Hepatocyte (in vitro differentiated cells): ENCODE results near the gene ZBTB7A. TPM values are rescaled to one million over a fixed set of nuclear protein-coding genes. Genes with fewer than 3 reads are reported as not detected.

Experiments used
- DNase-seq: peaks from one replicate; pipeline ENCODE4 v3.0.0-alpha.2; 2016; ENCODE audit warnings: low spot score
- H2AFZ ChIP-seq: fragments of 200-600 bp; sonication (generic); 2 replicates; pipeline ENCODE4 v1.6.0; 2016; ENCODE audit warnings: antibody characterized with exemption, mild to moderate bottlenecking
- H3K27ac ChIP-seq: fragments of 200-600 bp; sonication (generic); 2 replicates; pipeline ENCODE4 v1.5.1; 2016; ENCODE audit warnings: mild to moderate bottlenecking
- H3K27me3 ChIP-seq: fragments of 200-600 bp; sonication (generic); 2 replicates; pipeline ENCODE4 v1.6.1; 2016
- H3K36me3 ChIP-seq: fragments of 200-600 bp; sonication (generic); replicated peaks from 2 replicates; pipeline ENCODE4 v1.5.1; 2016; ENCODE audit warnings: low read depth; ENCODE audit not compliant: insufficient read depth
- H3K4me1 ChIP-seq: fragments of 200-600 bp; sonication (generic); 2 replicates; pipeline ENCODE4 v1.5.1; 2016; ENCODE audit warnings: mild to moderate bottlenecking, moderate library complexity; ENCODE audit not compliant: insufficient read depth
- H3K4me2 ChIP-seq: fragments of 200-600 bp; sonication (generic); 2 replicates; pipeline ENCODE4 v1.6.0; 2016
- H3K4me3 ChIP-seq: fragments of 200-600 bp; sonication (generic); 2 replicates; pipeline ENCODE4 v1.5.1; 2016; ENCODE audit warnings: mild to moderate bottlenecking
- H3K79me2 ChIP-seq: fragments of 200-600 bp; sonication (generic); 2 replicates; pipeline ENCODE4 v1.6.0; 2017; ENCODE audit warnings: mild to moderate bottlenecking
- H3K9me2 ChIP-seq: fragments of 200-600 bp; sonication (generic); replicated peaks from 2 replicates; pipeline ENCODE4 v1.6.0; 2017; ENCODE audit warnings: mild to moderate bottlenecking; ENCODE audit not compliant: insufficient read depth
- H3K9me3 ChIP-seq: fragments of 200-600 bp; sonication (generic); 2 replicates; pipeline ENCODE4 v1.5.1; 2016; ENCODE audit warnings: low read depth, mild to moderate bottlenecking
- H4K20me1 ChIP-seq: fragments of 200-600 bp; sonication (generic); 2 replicates; pipeline ENCODE4 v1.6.0; 2016; ENCODE audit warnings: mild to moderate bottlenecking; ENCODE audit not compliant: insufficient read depth, poor library complexity, severe bottlenecking
- CTCF ChIP-seq: fragments of 200-600 bp; sonication (generic); IDR thresholded peaks from 2 replicates; pipeline ENCODE4 v1.5.1; 2016; ENCODE audit warnings: antibody characterized with exemption, mild to moderate bottlenecking; ENCODE audit not compliant: poor library complexity
- EZH2 ChIP-seq: fragments of 200-600 bp; sonication (generic); IDR thresholded peaks from 2 replicates; pipeline ENCODE4 v1.6.1; 2016; ENCODE audit warnings: antibody characterized with exemption, mild to moderate bottlenecking, borderline replicate concordance
- EZH2phosphoT487 ChIP-seq: fragments of 200-600 bp; sonication (generic); IDR thresholded peaks from one replicate; pipeline ENCODE4 v1.6.1; 2018; ENCODE audit warnings: antibody characterized with exemption, mild to moderate bottlenecking, low read depth, moderate library complexity; ENCODE audit not compliant: unreplicated experiment, severe bottlenecking
- WGBS: methylation state at CpG from one replicate; pipeline ENCODE4 v1.1.6; 2016; ENCODE audit warnings: low lambda C conversion rate; ENCODE audit errors: missing lambda C conversion rate; 5-methylcytosine and 5-hydroxymethylcytosine counted together
- polyA plus RNA-seq: library from polyadenylated mRNA; unstranded; fragments of >200 nt; fragmentation: Nextera tagmentation; extraction: Ambion mirVana; gene quantifications from 2 replicates; pipeline ENCODE4 v1.2.1, GENCODE V29; 2016
- total RNA-seq: library from RNA; depleted of rRNA; stranded (reverse); fragments of >200 nt; gene quantifications from 2 replicates; pipeline ENCODE4 v1.2.3, GENCODE V29; 2014

ZBTB7A gene
- total and polyA plus RNA-seq, 2 experiments from 2014 or later: 23.3 to 46.1 TPM

GRCh38 chr19:4035018-4035566, 31.6 kb downstream of the ZBTB7A start:
- H3K27me3 ChIP-seq: no peaks in the 10 kb centered on the region
- TF ChIP-seq CTCF (no peak), EZH2 (no peak), EZH2phosphoT487 (no peak)

GRCh38 chr19:4034048-4035017, 32.4 kb downstream of the ZBTB7A start:
- Histone ChIP-seq H3K79me2 (no peaks in the 10 kb centered on the region), H3K9me3 (no peaks in the 10 kb centered on the region), H4K20me1 (no peaks in the 10 kb centered on the region), H3K36me3 (no peaks in the 10 kb centered on the region), H3K27ac (no peak overlapping the region), H3K4me3 (no peak overlapping the region), H3K4me1 (no peaks in the 10 kb centered on the region), H2AFZ (no peak overlapping the region), H3K27me3 (no peaks in the 10 kb centered on the region), H3K9me2 (no peaks in the 10 kb centered on the region), H3K4me2 (no peak overlapping the region)
- no peak for TF ChIP-seq EZH2
- no peak for TF ChIP-seq CTCF
- no peak for TF ChIP-seq EZH2phosphoT487
- DNase-seq: no peak
- 96% methylated on average over 34 of the region's 34 CpGs for WGBS

More at GRCh38 chr19:4035018-4035566, 31.6 kb downstream of the ZBTB7A start:
- Histone ChIP-seq H3K79me2 (no peaks in the 10 kb centered on the region), H3K9me3 (no peaks in the 10 kb centered on the region), H3K36me3 (no peaks in the 10 kb centered on the region), H3K9me2 (no peaks in the 10 kb centered on the region), H3K27ac (no peak overlapping the region), H4K20me1 (no peaks in the 10 kb centered on the region), H3K4me2 (no peak overlapping the region), H3K4me3 (no peak overlapping the region), H2AFZ (no peak overlapping the region), H3K4me1 (no peaks in the 10 kb centered on the region)
- no peak for DNase-seq
- WGBS: 94% methylated on average over 18 of the region's 19 CpGs

GRCh38 chr19:4033028-4033956, 33.4 kb downstream of the ZBTB7A start:
- Histone ChIP-seq H3K36me3 (no peaks in the 10 kb centered on the region), H3K4me2 (no peak overlapping the region), H4K20me1 (no peaks in the 10 kb centered on the region), H3K9me3 (no peaks in the 10 kb centered on the region), H3K27me3 (no peaks in the 10 kb centered on the region), H3K79me2 (no peaks in the 10 kb centered on the region), H3K9me2 (no peaks in the 10 kb centered on the region), H3K27ac (no peak overlapping the region), H2AFZ (no peak overlapping the region), H3K4me3 (no peak overlapping the region), H3K4me1 (no peaks in the 10 kb centered on the region)
- DNase-seq: no peak
- WGBS: 95% methylated on average over 60 of the region's 63 CpGs
- TF ChIP-seq EZH2phosphoT487 (no peak), EZH2 (no peak), CTCF (no peak)
